Ishikawa (cell line): ENCODE measurements around the gene XRCC5.

Source experiments
- CEBPB ChIP-seq: IDR thresholded peaks from 2 replicates; pipeline ENCODE4 v1.6.1; 2012
- CREB1 ChIP-seq: IDR thresholded peaks from 2 replicates; pipeline ENCODE4 v1.6.1; 2012; ENCODE audit warnings: low read depth
- EGR1 ChIP-seq: IDR thresholded peaks from 2 replicates; pipeline ENCODE4 v1.6.1; 2012
- EP300 ChIP-seq: IDR thresholded peaks from 2 replicates; pipeline ENCODE4 v1.6.1; 2012; ENCODE audit warnings: borderline replicate concordance
- FOXM1 ChIP-seq: IDR thresholded peaks from 2 replicates; pipeline ENCODE4 v1.6.1; 2012; ENCODE audit warnings: low read depth, borderline replicate concordance
- MAX ChIP-seq: IDR thresholded peaks from 2 replicates; pipeline ENCODE4 v1.6.1; 2012
- REST ChIP-seq: IDR thresholded peaks from 2 replicates; pipeline ENCODE4 v1.6.1; 2012; ENCODE audit warnings: low read depth, mild to moderate bottlenecking
- TCF12 ChIP-seq: IDR thresholded peaks from 2 replicates; pipeline ENCODE4 v1.6.1; 2012; ENCODE audit warnings: low read depth
- YY1 ChIP-seq: IDR thresholded peaks from 2 replicates; pipeline ENCODE4 v1.6.1; 2012; ENCODE audit warnings: low read depth

GRCh38 chr2:216104691-216105090 lies 4.5 kb upstream of the XRCC5 start:
- TF ChIP-seq CEBPB, result no peak
- TF ChIP-seq FOXM1, result no peak
- no peak for TF ChIP-seq EP300
- TF ChIP-seq CREB1, result no peak
- TF ChIP-seq YY1, result no peak
- TF ChIP-seq EGR1, result no peak
- no peak for TF ChIP-seq MAX
- no peak for TF ChIP-seq REST
- no peak for TF ChIP-seq TCF12
